HG02623 (cell line): ENCODE measurements around the gene MACF1.

Experiments used
- ATAC-seq: cut with Tn5 transposase; IDR thresholded peaks from one replicate; pipeline ENCODE4 v1.9.1; 2021; ENCODE audit warnings: moderate library complexity; ENCODE audit not compliant: unreplicated experiment

MACF1 gene

DNA sequence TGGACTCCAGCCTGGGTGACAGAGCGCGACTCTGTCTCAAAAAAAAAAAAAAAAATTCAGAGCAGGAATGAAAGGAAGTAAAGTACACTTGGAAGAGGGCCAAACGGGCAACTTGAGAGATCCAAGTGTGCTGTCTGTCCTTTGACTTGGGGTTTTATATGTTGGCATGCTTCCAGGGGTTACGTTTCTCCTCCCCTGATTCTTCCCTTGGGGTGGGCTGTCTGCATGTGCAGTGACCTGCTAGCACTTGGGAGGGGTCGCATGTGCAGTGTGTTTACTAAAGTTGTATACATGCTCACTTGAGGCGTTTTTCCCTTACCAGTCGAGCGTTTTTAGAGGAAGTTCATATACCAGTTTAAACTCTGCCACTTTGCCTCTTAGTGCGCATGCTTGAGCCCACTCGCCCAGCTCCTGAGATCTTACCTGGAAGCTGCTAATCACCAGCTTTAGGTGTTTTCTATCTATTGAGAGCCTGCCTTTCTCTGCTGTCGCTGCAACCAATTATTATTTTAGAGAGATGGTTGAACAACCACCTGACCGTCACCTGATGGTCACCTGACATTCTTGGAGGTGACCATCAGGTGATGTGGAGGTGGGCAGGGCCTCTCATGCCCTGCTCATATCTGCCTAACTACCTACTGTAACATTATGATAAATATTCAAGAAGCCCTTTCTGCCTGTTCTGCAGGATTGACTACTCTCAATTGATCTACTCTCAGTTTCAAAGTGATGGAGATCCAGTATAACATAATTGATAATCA, 140.1 kb downstream of the MACF1 start:
- no peak for ATAC-seq

DNA sequence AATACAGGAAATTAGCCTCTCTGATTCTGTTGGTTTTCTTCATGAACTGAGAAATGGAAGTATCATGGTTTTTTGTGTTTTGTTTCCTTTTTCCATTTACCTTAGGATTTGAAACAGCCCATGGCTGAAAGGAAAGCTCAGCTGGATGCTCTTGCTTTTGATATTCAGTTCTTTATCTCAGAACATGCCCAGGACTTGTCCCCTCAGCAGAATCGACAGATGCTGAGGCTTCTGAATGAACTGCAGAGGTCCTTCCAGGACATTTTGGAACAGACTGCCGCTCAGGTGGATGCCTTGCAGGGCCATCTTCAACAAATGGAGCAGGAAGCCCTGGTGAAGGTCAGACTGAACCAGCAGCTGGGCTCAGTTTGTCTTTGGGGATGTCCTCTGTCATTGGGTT, 142.4 kb downstream of the MACF1 start:
- no peak for ATAC-seq

DNA sequence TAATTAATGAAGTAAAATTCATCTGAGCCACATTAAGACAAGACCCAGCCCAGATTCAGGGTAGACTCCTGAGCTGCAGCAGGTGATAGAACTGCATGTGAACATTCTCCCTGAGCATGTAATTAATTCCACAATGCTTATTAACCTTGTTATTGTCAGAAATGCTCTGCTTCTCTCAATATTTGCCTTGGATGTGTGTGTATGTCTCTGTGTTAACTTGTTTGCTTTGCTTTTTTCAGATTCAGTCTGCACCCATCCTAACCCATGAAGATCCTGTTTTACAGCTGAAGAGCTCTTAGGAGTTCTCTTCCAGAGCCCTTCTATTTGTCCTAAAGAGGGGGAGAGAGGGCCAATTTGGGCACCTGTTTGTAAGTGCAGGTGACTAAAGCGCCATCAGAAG, 143.8 kb downstream of the MACF1 start:
- no peak for ATAC-seq

DNA sequence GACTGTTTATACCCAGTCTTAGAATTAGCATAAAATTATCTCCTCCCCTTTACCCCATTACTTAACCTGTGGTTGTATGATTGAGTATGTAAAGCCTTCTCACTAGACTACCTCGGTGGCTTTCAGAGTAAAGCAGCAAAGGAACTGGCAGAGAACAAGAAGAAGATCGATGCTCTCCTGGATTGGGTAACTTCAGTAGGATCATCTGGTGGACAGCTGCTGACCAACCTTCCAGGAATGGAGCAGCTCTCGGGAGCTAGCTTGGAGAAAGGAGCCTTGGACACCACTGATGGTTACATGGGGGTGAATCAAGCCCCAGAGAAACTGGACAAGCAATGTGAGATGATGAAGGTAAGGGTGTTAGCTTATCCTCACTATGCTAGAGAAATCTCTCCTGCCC, 148.4 kb downstream of the MACF1 start:
- no peak for ATAC-seq

DNA sequence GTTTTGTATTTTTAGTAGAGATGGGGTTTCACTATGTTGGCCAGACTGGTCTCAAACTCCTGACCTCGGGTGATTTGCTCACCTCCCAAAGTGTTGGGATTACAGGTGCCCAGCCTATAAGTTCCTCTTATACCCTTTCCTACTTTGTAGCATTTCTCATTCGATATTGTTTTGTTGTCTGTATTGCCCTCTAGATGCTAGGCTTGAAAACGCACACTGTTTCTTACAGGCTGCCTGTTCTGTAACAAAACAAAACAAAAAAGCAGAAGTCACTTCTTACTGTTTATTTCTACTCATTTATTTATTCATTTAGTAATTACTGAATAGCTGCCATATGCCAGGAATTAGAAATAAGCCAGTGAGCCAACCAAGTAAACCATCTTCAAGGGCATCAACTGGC, 150.1 kb downstream of the MACF1 start:
- ATAC-seq, result no peak

DNA sequence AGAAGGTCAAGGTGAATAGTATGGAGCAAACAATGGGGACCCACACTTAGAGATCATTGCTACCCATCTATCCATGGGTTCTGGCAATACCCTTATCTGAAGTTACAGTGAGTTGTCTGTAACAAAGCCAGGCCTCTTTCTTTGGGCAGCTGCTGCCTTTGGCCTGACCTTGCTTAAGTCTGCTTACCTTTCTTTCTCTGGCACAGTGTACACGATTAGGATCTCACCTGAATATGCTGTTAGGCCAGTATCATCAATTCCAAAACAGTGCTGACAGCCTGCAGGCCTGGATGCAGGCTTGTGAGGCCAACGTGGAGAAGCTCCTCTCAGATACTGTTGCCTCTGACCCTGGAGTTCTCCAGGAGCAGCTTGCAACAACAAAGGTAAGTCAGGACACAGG, 154.0 kb downstream of the MACF1 start:
- ATAC-seq, result no peak

DNA sequence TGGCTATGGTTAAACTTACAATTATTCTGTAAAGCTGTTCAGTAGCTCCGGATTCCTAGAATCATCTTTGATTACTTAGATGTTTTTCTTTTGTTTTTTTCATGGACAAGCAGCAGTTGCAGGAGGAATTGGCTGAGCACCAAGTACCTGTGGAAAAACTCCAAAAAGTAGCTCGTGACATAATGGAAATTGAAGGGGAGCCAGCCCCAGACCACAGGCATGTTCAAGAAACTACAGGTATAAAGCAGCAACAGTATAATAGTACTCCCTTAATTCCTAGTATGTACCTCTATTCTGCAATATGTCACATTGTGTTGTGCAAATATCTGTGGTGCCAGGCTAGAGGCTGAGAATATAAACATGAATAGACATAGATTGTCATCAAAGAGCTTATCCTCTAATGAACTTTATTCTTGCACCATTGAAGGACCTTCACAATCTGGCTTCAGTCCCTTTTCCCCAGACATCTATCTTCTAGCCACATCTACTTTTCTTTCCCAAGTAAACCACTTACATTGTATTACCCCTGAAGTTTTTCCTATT, 154.6 kb downstream of the MACF1 start:
- no peak for ATAC-seq

DNA sequence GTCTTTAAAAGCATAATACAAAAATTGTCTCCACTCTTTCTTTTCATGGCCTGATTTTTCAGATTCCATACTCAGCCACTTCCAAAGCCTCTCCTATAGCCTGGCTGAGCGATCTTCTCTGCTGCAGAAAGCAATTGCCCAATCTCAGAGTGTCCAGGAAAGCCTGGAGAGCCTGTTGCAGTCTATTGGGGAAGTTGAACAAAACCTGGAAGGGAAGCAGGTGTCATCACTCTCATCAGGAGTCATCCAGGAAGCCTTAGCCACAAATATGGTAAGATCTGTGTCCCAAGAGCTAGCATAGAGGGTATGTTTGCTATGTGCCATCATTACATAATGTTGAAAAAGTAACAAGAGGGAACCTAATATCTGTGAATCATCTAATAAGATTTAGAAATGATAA, 156.2 kb downstream of the MACF1 start:
- ATAC-seq, result no peak

DNA sequence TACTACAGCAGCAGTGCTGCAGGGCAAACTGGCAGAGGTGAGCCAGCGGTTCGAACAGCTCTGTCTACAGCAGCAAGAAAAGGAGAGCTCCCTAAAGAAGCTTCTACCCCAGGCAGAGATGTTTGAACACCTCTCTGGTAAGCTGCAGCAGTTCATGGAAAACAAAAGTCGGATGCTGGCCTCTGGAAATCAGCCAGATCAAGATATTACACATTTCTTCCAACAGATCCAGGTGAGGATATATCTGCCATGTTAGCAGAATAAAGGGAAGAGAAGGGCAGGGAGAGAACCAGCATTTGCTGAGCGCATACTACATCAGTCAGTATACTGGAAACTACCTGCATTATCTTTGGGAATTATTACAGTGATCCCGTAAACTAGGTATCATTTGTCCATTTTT, 157.0 kb downstream of the MACF1 start:
- no peak for ATAC-seq

DNA sequence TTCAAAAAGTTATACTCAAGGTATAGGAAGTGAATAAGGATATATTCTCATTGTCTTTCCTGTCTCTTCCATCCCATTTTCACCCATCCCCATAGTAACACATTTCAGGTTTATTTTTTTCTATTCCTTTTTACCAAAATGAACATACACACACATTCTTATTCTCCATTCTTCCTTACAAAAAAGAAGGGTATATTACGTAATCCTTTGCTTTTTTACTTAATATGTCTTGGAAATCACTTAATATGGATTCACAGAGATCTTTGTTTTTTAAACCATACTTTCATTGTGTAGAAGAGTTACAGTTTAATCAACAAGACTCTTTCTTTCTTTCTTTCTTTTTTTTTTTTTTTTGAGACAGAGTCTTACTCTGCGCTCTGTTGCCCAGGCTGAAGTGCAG, 158.8 kb downstream of the MACF1 start:
- no peak for ATAC-seq

DNA sequence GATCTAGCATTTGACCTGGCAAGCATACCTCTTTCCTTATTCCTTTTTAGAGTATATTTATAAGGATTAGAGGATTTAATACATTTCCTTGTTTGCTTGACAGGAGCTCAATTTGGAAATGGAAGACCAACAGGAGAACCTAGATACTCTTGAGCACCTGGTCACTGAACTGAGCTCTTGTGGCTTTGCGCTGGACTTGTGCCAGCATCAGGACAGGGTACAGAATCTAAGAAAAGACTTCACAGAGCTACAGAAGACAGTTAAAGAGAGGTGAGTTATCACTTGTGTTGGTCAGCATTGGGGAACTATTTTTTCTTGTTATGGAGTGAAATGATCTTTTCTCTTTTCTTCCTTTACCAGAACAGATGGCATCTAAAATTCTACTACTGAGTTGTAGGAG, 163.6 kb downstream of the MACF1 start:
- no peak for ATAC-seq

DNA sequence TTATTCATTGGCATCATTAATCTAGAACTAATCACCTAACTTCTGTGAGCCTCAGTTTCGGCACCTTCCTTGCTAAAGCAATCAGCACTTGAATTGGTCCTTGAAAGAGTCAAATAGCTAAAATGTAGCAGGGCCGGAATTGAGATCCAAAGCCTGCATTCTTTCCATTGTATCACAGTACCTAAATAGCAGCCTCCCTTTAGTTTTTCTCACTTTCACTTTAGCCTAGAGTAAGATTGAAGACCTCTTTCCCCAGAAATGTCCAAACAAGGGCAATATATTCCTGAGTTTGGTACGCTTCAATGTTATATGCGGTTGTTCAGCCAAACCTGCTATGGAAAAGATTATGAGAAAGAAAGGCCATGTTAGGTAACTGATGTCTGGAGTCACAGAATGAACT, 165.1 kb downstream of the MACF1 start:
- ATAC-seq, result no peak

DNA sequence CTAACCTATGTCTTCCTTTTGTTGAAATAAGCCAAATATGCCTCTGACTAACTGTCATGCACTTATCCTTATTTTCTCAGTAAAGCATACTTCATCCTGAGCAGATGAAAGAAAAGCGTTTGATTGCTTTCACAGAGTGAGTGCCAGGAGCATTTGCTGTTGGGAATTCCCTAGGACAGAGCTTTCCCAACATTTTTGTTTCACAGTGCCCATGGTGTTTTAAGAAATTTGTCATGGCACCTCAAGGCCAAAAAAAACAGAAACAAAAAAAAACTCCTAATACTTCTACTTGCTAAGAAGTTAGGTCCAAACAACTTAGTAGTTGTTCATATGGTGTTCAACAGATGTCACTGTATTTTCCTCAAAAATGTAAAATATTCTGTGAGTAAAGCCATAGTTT, 166.1 kb downstream of the MACF1 start:
- no peak for ATAC-seq

DNA sequence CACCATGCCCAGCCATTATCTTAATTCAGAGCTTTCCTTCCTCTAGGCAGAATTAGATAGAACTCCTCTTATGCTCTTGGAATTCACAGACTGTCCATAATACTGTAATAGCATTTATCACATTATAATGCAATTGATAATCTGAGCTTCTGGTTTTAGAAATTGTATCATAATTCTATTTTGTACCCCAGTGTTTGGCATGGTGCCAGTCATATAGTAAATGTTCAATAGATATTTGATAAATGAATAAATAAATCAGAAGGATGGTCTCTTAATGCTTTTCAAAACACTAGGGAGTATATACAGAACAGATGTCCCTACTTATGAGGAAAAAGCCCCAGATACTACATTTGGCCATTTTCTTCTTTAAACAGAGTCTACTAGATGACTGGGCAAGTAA, 167.6 kb downstream of the MACF1 start:
- ATAC-seq, result no peak

DNA sequence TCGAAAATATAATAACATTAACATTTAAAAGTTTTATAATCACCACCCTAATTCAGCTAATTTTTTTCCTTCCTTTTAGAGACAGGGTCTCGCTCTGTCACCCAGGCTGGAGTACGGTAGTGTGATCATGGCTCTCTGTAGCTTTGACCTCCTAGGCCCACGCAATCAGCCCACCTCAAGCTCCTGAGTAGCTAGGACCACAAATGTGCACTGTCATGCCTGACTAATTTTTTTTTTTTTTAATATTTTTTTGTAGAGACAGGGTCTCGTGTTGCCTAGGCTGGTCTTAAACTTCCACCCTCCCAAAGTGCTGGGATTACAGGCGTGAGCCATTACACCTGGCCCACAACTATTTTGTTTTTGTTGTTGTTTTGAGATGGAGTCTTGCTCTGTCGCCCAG, 172.2 kb downstream of the MACF1 start:
- ATAC-seq, result no peak

DNA sequence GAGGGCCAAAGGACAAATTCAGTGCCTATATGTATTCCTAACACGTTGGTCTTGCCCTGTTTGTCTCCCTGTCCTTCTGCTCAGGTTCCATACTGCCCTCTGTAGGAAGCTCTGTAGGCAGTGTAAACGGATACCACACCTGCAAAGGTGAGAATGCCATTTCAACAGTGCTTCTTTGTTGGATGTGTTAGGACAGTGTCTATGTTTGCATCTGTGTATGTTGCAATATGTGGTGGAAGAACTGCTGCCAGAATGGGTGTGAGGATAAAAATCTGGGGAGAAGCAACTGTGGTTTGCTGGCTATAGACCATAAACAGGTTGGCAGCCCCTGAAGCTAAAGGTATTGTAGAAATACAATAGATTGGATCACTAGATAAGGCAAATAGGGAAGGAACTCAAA, 173.9 kb downstream of the MACF1 start:
- no peak for ATAC-seq

DNA sequence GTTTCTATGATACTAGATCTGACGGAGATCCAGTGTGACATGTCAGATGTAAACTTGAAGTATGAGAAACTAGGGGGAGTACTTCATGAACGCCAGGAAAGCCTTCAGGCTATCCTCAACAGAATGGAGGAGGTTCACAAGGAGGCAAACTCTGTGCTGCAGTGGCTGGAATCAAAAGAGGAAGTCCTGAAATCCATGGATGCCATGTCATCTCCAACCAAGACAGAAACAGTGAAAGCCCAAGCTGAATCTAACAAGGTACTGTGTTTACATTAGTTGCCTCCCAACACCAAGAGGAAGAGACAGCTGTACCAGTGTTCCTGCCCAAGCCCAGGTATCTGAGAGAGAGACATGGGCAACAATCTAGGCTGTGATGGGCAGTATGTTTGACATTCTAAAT, 174.7 kb downstream of the MACF1 start:
- no peak for ATAC-seq

DNA sequence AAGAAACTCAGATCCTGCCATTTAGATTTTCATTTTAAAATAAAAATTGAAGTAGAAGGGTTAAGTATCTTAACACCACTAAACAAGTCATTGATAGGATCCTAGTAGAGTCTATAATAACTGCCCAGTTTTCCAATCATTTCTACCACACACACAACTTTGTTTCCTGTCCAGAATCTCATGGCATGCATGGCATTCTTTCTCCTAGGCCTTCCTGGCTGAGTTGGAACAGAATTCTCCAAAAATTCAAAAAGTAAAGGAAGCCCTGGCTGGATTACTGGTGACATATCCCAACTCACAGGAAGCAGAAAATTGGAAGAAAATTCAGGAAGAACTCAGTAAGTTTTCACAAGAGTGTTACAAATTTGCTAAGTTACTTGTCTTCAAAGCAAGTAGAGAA, 175.5 kb downstream of the MACF1 start:
- ATAC-seq, result no peak

DNA sequence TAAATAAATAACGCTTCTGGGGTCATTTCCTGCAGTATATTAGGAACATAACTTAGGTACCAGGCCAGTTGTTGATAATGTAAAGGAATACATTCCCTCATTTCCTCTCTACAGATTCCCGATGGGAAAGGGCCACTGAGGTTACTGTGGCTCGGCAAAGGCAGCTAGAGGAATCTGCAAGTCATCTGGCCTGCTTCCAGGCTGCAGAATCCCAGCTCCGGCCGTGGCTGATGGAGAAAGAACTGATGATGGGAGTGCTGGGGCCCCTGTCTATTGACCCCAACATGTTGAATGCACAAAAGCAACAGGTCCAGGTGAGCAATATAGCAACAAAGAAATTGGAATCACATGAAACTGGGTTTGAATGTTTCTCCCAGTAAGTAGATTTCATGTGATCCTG, 177.3 kb downstream of the MACF1 start:
- ATAC-seq, result no peak

DNA sequence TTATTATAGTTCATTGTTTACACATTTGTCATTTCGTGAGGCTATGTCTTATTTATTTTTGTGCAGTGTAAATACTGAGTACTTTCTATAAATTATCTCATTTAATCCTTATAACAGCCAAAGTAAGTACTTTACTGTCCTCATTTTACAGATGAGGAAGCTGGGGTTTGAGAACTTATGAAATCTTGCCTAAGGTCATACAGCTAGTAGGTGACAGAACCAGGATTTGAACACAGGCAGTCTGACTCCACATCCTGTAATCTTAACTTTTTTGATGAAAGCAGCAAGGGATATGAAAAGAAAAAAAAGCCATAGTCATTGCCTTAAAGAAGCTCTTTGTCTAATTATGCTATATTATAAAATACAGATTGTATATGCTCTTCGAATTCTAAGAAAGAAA, 179.8 kb downstream of the MACF1 start:
- no peak for ATAC-seq

DNA sequence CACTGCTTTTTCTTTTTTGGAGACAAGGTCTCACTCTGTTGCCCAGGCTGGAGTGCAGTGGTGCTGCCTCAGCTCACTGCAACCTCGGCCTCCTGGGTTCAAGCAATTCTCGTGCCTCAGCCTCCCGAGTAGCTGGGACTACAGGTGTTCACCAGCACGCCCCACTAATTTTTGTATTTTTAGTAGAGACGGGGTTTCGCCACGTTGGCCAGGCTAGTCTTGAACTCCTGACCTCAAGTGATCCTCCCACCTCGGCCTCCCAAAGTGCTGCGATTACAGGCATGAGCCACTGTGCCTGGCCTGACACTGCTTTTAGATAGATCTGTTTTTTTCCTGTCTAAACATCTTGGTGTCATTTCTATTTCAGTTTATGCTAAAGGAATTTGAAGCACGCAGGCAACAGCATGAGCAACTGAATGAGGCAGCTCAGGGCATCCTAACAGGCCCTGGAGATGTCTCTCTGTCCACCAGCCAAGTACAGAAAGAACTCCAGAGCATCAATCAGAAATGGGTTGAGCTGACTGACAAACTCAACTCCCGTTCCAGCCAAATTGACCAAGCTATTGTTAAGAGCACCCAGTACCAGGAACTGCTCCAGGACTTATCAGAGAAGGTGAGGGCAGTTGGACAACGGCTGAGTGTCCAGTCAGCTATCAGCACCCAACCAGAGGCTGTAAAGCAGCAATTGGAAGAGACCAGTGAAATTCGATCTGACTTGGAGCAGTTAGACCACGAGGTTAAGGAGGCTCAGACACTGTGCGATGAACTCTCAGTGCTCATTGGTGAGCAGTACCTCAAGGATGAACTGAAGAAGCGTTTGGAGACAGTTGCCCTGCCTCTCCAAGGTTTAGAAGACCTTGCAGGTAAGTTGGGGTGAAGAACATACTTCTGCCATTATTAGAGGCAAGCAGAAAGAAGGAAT, 180.8 kb downstream of the MACF1 start:
- ATAC-seq, result no peak

DNA sequence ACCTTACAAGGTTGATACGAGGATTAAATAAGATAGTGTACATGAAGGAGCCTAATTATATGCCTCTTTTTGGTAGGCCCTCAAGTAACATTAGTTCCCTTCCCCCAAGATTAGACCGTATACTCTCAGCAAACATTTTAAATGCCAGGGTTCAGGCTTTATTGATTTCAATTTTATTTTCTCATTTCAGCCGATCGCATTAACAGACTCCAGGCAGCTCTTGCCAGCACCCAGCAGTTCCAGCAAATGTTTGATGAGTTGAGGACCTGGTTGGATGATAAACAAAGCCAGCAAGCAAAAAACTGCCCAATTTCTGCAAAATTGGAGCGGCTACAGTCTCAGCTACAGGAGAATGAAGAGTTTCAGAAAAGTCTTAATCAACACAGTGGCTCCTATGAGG, 182.5 kb downstream of the MACF1 start:
- ATAC-seq, result no peak
